Hepatocyte (in vitro differentiated cells): ENCODE data around the gene FSD1. TPM values are rescaled to one million over a fixed set of nuclear protein-coding genes. Genes with fewer than 3 reads are reported as not detected.

ENCODE experiments used
- DNase-seq: peaks from one replicate; pipeline ENCODE4 v3.0.0-alpha.2; 2016; ENCODE audit warnings: low spot score
- H2AFZ ChIP-seq: fragments of 200-600 bp; sonication (generic); 2 replicates; pipeline ENCODE4 v1.6.0; 2016; ENCODE audit warnings: antibody characterized with exemption, mild to moderate bottlenecking
- H3K27ac ChIP-seq: fragments of 200-600 bp; sonication (generic); 2 replicates; pipeline ENCODE4 v1.5.1; 2016; ENCODE audit warnings: mild to moderate bottlenecking
- H3K27me3 ChIP-seq: fragments of 200-600 bp; sonication (generic); 2 replicates; pipeline ENCODE4 v1.6.1; 2016
- H3K36me3 ChIP-seq: fragments of 200-600 bp; sonication (generic); replicated peaks from 2 replicates; pipeline ENCODE4 v1.5.1; 2016; ENCODE audit warnings: low read depth; ENCODE audit not compliant: insufficient read depth
- H3K4me1 ChIP-seq: fragments of 200-600 bp; sonication (generic); 2 replicates; pipeline ENCODE4 v1.5.1; 2016; ENCODE audit warnings: mild to moderate bottlenecking, moderate library complexity; ENCODE audit not compliant: insufficient read depth
- H3K4me2 ChIP-seq: fragments of 200-600 bp; sonication (generic); 2 replicates; pipeline ENCODE4 v1.6.0; 2016
- H3K4me3 ChIP-seq: fragments of 200-600 bp; sonication (generic); 2 replicates; pipeline ENCODE4 v1.5.1; 2016; ENCODE audit warnings: mild to moderate bottlenecking
- H3K79me2 ChIP-seq: fragments of 200-600 bp; sonication (generic); 2 replicates; pipeline ENCODE4 v1.6.0; 2017; ENCODE audit warnings: mild to moderate bottlenecking
- H3K9me2 ChIP-seq: fragments of 200-600 bp; sonication (generic); replicated peaks from 2 replicates; pipeline ENCODE4 v1.6.0; 2017; ENCODE audit warnings: mild to moderate bottlenecking; ENCODE audit not compliant: insufficient read depth
- H3K9me3 ChIP-seq: fragments of 200-600 bp; sonication (generic); 2 replicates; pipeline ENCODE4 v1.5.1; 2016; ENCODE audit warnings: low read depth, mild to moderate bottlenecking
- H4K20me1 ChIP-seq: fragments of 200-600 bp; sonication (generic); 2 replicates; pipeline ENCODE4 v1.6.0; 2016; ENCODE audit warnings: mild to moderate bottlenecking; ENCODE audit not compliant: insufficient read depth, poor library complexity, severe bottlenecking
- CTCF ChIP-seq: fragments of 200-600 bp; sonication (generic); IDR thresholded peaks from 2 replicates; pipeline ENCODE4 v1.5.1; 2016; ENCODE audit warnings: antibody characterized with exemption, mild to moderate bottlenecking; ENCODE audit not compliant: poor library complexity
- EZH2 ChIP-seq: fragments of 200-600 bp; sonication (generic); IDR thresholded peaks from 2 replicates; pipeline ENCODE4 v1.6.1; 2016; ENCODE audit warnings: antibody characterized with exemption, mild to moderate bottlenecking, borderline replicate concordance
- EZH2phosphoT487 ChIP-seq: fragments of 200-600 bp; sonication (generic); IDR thresholded peaks from one replicate; pipeline ENCODE4 v1.6.1; 2018; ENCODE audit warnings: antibody characterized with exemption, mild to moderate bottlenecking, low read depth, moderate library complexity; ENCODE audit not compliant: unreplicated experiment, severe bottlenecking
- WGBS: methylation state at CpG from one replicate; pipeline ENCODE4 v1.1.6; 2016; ENCODE audit warnings: low lambda C conversion rate; ENCODE audit errors: missing lambda C conversion rate; 5-methylcytosine and 5-hydroxymethylcytosine counted together
- polyA plus RNA-seq: library from polyadenylated mRNA; unstranded; fragments of >200 nt; fragmentation: Nextera tagmentation; extraction: Ambion mirVana; gene quantifications from 2 replicates; pipeline ENCODE4 v1.2.1, GENCODE V29; 2016
- total RNA-seq: library from RNA; depleted of rRNA; stranded (reverse); fragments of >200 nt; gene quantifications from 2 replicates; pipeline ENCODE4 v1.2.3, GENCODE V29; 2014

Gene FSD1
- total and polyA plus RNA-seq, 2 experiments from 2014 or later: 2.8 to 6.3 TPM

GRCh38 chr19:4357095-4357797, 52.8 kb downstream of the FSD1 start:
- no peak overlapping the region for H2AFZ ChIP-seq
- H3K4me3 ChIP-seq: no peak overlapping the region
- no peaks in the 10 kb centered on the region for H3K9me3 ChIP-seq
- H3K4me1 ChIP-seq: peaks cover 20% of the 10 kb centered on the region
- H4K20me1 ChIP-seq: no peaks in the 10 kb centered on the region
- no peaks in the 10 kb centered on the region for H3K9me2 ChIP-seq
- no peaks in the 10 kb centered on the region for H3K36me3 ChIP-seq
- no peaks in the 10 kb centered on the region for H3K79me2 ChIP-seq
- TF ChIP-seq EZH2 (no peak), EZH2phosphoT487 (no peak), CTCF (no peak)
- DNase-seq: peak; percentile 4
- H3K27me3 ChIP-seq: no peaks in the 10 kb centered on the region
- no peak overlapping the region for H3K27ac ChIP-seq
- WGBS: 91% methylated on average over 23 of the region's 23 CpGs
- H3K4me2 ChIP-seq: no peak overlapping the region

- no peaks in the 10 kb centered on the region for H3K36me3 ChIP-seq
- no peaks in the 10 kb centered on the region for H3K79me2 ChIP-seq
- H4K20me1 ChIP-seq: no peaks in the 10 kb centered on the region
- DNase-seq: no peak
- no peak overlapping the region for H3K27ac ChIP-seq
- no peak overlapping the region for H2AFZ ChIP-seq
- H3K9me2 ChIP-seq: no peaks in the 10 kb centered on the region
- TF ChIP-seq EZH2: no peak
- no peaks in the 10 kb centered on the region for H3K27me3 ChIP-seq
- no peak overlapping the region for H3K4me3 ChIP-seq
- H3K9me3 ChIP-seq: no peaks in the 10 kb centered on the region
- H3K4me1 ChIP-seq: peaks cover 20% of the 10 kb centered on the region
- H3K4me2 ChIP-seq: no peak overlapping the region
- 96% methylated on average over 16 of the region's 16 CpGs for WGBS
Observed at GRCh38 chr19:4357921-4358326, 53.5 kb downstream of the FSD1 start.

- Histone ChIP-seq H3K9me2 (no peaks in the 10 kb centered on the region), H3K4me3 (no peak overlapping the region), H3K9me3 (no peaks in the 10 kb centered on the region), H2AFZ (no peak overlapping the region), H3K4me2 (no peak overlapping the region), H3K27me3 (no peaks in the 10 kb centered on the region), H4K20me1 (no peaks in the 10 kb centered on the region), H3K79me2 (no peaks in the 10 kb centered on the region), H3K4me1 (peaks cover 20% of the 10 kb centered on the region), H3K27ac (peak overlapping the region; percentile 75), H3K36me3 (no peaks in the 10 kb centered on the region)
- WGBS: 94% methylated on average over 25 of the region's 25 CpGs
- TF ChIP-seq EZH2phosphoT487: no peak
- no peak for DNase-seq
Observed at GRCh38 chr19:4358709-4359626, 54.6 kb downstream of the FSD1 start.

GRCh38 chr19:4359627-4360000, 55.2 kb downstream of the FSD1 start:
- H3K27me3 ChIP-seq: no peaks in the 10 kb centered on the region
- no peaks in the 10 kb centered on the region for H3K9me2 ChIP-seq
- DNase-seq: no peak
- peaks cover 20% of the 10 kb centered on the region for H3K4me1 ChIP-seq
- no peaks in the 10 kb centered on the region for H4K20me1 ChIP-seq
- H3K36me3 ChIP-seq: no peaks in the 10 kb centered on the region
- 80% methylated on average over 13 of the region's 13 CpGs for WGBS
- no peak overlapping the region for H2AFZ ChIP-seq
- no peak overlapping the region for H3K4me3 ChIP-seq
- peak overlapping the region; percentile 75 for H3K27ac ChIP-seq
- H3K4me2 ChIP-seq: no peak overlapping the region
- H3K79me2 ChIP-seq: no peaks in the 10 kb centered on the region
- H3K9me3 ChIP-seq: no peaks in the 10 kb centered on the region
- TF ChIP-seq EZH2 (no peak), CTCF (no peak), EZH2phosphoT487 (no peak)
